Subcutaneous abdominal adipose tissue (tissue), 5 donors: ENCODE measurements around the gene GMDS.

Source experiments
- H3K27ac ChIP-seq: one replicate; pipeline ENCODE4 v1.7.0; 2013; ENCODE audit warnings: low read depth, mild to moderate bottlenecking, inconsistent platforms, low read length, moderate library complexity
- H3K27me3 ChIP-seq, 5 donors: one replicate each; pipeline ENCODE4 v1.7.0; 2013; ENCODE audit warnings: low read length in 5 of 5, inconsistent platforms in 1 of 5; ENCODE audit not compliant: control insufficient read depth in 5 of 5, insufficient read depth in 4 of 5
- H3K36me3 ChIP-seq, 5 donors: one replicate each; pipeline ENCODE4 v1.7.0; 2013; ENCODE audit warnings: low read length in 5 of 5; ENCODE audit not compliant: control insufficient read depth in 5 of 5, insufficient read depth in 5 of 5
- H3K4me1 ChIP-seq, 5 donors: one replicate each; pipeline ENCODE4 v1.7.0; 2013; ENCODE audit warnings: low read length in 5 of 5, mild to moderate bottlenecking in 3 of 5, moderate library complexity in 1 of 5; ENCODE audit not compliant: control insufficient read depth in 5 of 5, insufficient read depth in 5 of 5
- H3K4me3 ChIP-seq, 5 donors: one replicate each; pipeline ENCODE4 v1.7.0; 2013; ENCODE audit warnings: low read length in 5 of 5, low read depth in 1 of 5
- H3K9ac ChIP-seq, 5 donors: one replicate each; pipeline ENCODE4 v1.7.0; 2013; ENCODE audit warnings: low read length in 5 of 5, mild to moderate bottlenecking in 4 of 5, moderate library complexity in 3 of 5
- H3K9me3 ChIP-seq, 5 donors: one replicate each; pipeline ENCODE4 v1.7.0; 2013; ENCODE audit warnings: low read length in 5 of 5; ENCODE audit not compliant: control insufficient read depth in 5 of 5
- donor health status: healthy.
- donor health status: healthy.
- donor health status: healthy.
- donor health status: healthy.
- donor health status: healthy.

GMDS gene

DNA sequence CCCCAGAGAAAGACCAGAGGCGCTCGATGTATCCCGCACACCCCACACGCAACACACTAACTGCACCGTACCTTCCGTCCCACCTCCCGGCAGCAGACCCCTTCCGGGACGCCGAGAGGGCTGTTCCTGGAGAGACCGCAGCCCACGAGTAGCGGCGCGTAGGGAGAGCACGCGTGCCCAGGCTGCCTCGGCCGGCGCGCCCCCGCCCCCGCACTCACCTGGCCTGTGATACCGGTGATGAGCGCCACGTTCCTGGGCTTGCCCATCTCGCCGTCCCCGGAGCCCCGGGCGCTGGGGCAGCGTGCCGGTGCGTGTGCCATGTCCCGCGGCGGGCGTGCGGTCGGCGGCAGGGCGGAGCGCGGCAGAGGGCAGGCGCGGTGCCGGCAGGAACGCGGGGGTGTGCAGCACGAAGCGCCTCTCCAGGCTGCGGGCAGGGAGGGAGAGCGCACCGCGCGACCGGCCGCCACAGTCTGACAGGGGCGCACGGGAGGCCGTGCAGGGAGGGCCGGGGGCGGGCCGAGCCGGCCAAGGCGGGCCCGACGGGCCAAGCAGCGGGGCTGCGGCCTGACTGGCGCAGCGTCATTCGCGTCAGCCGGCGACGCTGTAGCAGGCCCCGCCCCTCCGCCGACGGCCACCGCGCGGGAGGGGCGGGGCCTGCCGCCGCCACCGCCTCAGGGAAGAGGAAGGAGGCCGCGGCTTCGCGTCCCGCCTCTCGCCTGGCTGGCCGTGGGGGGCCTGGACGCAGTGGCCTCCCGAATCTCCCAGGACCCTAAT lies at the start of gene GMDS:
Gene GMDS, minus strand, starts transcription at position 503 of the 774 bp plus-strand sequence.
- no peaks in the 10 kb centered on the region for H3K27me3 ChIP-seq
- no peaks in the 10 kb centered on the region for H3K9me3 ChIP-seq
- peak within 1 kb of the TSS; percentile 76 for H3K27ac ChIP-seq
- H3K9ac ChIP-seq: peak within 1 kb of the TSS; percentile 84 to 96 (median 93)
- H3K4me1 ChIP-seq: peaks cover 0 to 20% (median 17%) of the 10 kb centered on the region in 5 donors
- H3K4me3 ChIP-seq: peak within 1 kb of the TSS; percentile 90 to 97 (median 94)
- H3K36me3 ChIP-seq: peaks cover 0 to 13% (median 4%) of the 10 kb centered on the region in 5 donors

DNA sequence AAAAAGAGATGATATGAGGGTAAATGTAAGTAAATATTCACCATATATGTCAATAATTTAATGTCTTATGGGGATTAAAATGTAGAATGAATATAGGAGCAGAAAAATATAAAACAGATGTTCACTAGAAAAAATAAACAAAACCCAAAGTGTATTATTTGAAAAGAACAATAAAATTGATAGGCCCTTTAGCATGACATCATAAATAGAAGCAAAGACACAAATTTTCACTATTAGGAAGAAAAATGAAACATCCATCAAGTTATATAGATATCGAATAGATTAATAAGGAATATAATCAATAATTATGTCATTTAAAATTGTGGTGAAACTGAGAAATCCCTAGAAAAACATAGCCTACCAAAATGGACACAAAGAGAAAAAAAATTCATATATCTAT lies 40.1 kb upstream of the GMDS start:
- Histone ChIP-seq H3K4me1 (no peaks in the 10 kb centered on the region), H3K4me3 (no peak overlapping the region), H3K27me3 (no peaks in the 10 kb centered on the region), H3K36me3 (peaks cover 2 to 24% (median 4%) of the 10 kb centered on the region in 5 donors), H3K9me3 (peaks cover 0 to 8% (median under 1%) of the 10 kb centered on the region in 5 donors), H3K9ac (no peak overlapping the region), H3K27ac (no peak overlapping the region)

DNA sequence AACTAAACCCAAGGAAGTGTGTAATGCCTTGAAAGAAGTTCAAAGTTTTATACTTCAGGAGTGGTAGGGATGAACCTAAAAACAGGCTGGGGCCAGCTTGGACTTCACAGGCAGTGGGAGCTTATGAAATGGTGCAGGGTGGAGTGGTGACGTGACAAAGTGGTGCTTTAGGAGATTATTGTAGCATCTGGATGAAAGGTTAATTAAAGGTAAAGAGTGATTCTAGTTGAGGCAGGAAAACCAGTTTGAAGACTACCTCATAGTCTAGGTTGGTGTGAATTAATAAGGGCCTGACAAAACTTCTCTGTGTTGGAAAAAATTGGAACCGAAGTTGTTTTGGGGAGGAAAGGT lies 30.5 kb upstream of the GMDS start:
- Histone ChIP-seq H3K36me3 (peaks cover 9 to 27% (median 15%) of the 10 kb centered on the region in 5 donors), H3K4me1 (no peaks in the 10 kb centered on the region), H3K9ac (no peak overlapping the region), H3K27ac (no peak overlapping the region), H3K4me3 (no peak overlapping the region), H3K9me3 (peaks cover 0 to 16% (median 7%) of the 10 kb centered on the region in 5 donors), H3K27me3 (no peaks in the 10 kb centered on the region)

DNA sequence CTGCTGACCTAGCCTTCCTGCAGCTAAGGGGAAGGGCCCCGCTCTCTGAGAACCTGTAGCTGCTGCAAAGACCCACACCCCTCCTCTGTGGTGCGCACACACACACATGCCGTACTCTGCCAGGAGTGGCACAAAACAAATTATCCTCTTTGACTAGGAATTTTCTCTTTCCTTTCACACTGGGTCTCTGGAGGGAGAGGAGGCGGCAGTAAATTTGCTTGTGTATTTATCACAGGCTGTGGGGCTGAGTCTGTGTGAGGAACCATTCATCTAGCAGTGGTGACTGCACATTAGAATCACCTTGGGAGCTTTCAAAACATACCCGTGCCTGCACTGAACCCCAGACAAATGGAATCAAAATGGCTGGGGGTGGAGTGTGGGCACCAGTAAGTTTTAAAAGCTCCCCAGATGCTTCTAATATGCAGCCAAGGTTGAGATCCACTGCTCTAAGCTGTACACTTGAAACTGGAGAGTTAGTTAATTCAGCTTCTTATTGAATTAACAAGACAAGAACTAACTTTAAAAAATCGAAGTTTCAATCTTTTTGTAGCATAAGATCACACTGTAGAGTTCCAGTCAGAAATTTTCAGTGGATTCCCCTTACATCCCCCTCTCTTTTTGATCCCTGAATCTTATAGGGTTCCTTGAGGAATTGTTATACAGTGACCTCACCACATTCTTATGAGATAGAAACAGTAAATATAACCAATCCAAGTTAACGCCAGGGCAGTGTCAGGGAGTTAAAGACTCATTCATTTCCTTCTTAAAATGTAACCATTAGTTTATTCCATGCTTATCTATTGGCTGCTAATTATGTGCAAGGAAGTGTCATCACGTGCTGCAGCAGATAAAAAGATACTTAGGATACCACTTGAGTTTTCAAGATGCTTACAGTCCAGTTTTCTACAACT lies 29.8 kb upstream of the GMDS start:
- Histone ChIP-seq H3K27me3 (no peaks in the 10 kb centered on the region), H3K4me3 (no peak overlapping the region), H3K9ac (no peak overlapping the region), H3K4me1 (no peaks in the 10 kb centered on the region), H3K36me3 (peaks cover 4 to 30% (median 18%) of the 10 kb centered on the region in 5 donors), H3K9me3 (peaks cover 0 to 12% (median 1%) of the 10 kb centered on the region in 5 donors), H3K27ac (no peak overlapping the region)

DNA sequence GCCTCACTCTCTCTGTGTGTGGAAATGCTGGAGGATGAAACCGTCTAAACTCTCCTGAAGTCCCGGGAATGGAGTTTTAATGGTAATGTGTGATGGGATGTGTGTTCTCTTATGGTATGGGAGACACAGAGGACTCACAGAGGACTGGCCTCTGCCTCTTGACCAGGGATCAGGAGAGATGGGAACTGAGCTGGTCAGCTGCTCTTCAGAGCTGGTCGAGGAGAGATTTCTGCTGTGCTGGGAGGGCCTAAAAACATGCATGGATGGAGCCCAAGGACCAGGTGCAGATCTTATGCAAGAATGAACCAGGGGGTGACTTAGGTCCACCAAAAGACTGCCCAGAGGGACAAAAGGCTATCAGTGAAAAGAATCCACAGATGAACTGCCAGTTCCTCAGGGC lies 27.3 kb upstream of the GMDS start:
- no peaks in the 10 kb centered on the region for H3K27me3 ChIP-seq
- H3K9me3 ChIP-seq: no peaks in the 10 kb centered on the region
- H3K36me3 ChIP-seq: peaks cover 4 to 41% (median 22%) of the 10 kb centered on the region in 5 donors
- no peak overlapping the region for H3K4me3 ChIP-seq
- no peaks in the 10 kb centered on the region for H3K4me1 ChIP-seq
- H3K27ac ChIP-seq: no peak overlapping the region
- H3K9ac ChIP-seq: no peak overlapping the region

DNA sequence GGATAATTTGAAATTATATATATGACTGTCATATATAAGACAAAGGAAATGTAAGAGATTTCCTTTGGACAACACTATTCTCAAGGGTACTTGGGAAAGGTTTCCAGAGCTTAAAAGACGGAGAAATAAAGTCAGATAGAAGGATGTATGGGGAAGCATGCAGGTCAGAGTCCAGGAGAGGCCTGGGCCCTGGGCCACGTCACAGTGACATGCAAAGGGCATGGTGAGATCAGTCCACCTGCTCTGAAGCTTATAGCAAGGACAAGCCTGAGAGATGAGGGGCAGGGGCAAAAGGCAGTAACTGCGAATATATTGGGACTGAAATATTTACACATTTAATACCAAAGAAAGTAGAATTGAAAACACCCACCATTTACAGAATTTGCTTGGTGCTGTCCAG lies 24.6 kb upstream of the GMDS start:
- H3K9ac ChIP-seq: no peak overlapping the region
- H3K27ac ChIP-seq: no peak overlapping the region
- no peaks in the 10 kb centered on the region for H3K27me3 ChIP-seq
- peaks cover 4 to 52% (median 24%) of the 10 kb centered on the region in 5 donors for H3K36me3 ChIP-seq
- no peak overlapping the region for H3K4me3 ChIP-seq
- H3K9me3 ChIP-seq: no peaks in the 10 kb centered on the region
- no peaks in the 10 kb centered on the region for H3K4me1 ChIP-seq

DNA sequence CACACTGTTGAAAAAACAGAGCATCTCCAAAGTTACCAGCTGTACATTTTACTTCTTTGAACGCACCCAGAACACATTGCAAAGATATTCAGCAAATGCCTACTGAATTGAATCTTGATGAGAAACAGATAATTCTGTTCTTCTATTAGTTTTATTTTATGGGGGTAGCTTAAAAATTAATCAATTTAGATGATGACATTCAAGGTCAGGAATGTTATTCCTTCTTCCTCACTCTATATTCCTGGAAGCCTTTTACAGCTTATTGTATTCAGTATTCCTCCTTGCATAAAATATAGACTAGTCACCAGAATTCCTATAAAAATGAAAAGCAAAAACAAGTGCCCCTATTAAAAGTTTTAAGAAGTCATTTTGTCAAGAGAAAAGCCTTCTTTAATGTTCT lies 21.4 kb upstream of the GMDS start:
- H3K36me3 ChIP-seq: peaks cover 3 to 44% (median 19%) of the 10 kb centered on the region in 5 donors
- no peaks in the 10 kb centered on the region for H3K4me1 ChIP-seq
- no peak overlapping the region for H3K9ac ChIP-seq
- H3K4me3 ChIP-seq: no peak overlapping the region
- H3K27ac ChIP-seq: no peak overlapping the region
- no peaks in the 10 kb centered on the region for H3K9me3 ChIP-seq
- H3K27me3 ChIP-seq: no peaks in the 10 kb centered on the region

DNA sequence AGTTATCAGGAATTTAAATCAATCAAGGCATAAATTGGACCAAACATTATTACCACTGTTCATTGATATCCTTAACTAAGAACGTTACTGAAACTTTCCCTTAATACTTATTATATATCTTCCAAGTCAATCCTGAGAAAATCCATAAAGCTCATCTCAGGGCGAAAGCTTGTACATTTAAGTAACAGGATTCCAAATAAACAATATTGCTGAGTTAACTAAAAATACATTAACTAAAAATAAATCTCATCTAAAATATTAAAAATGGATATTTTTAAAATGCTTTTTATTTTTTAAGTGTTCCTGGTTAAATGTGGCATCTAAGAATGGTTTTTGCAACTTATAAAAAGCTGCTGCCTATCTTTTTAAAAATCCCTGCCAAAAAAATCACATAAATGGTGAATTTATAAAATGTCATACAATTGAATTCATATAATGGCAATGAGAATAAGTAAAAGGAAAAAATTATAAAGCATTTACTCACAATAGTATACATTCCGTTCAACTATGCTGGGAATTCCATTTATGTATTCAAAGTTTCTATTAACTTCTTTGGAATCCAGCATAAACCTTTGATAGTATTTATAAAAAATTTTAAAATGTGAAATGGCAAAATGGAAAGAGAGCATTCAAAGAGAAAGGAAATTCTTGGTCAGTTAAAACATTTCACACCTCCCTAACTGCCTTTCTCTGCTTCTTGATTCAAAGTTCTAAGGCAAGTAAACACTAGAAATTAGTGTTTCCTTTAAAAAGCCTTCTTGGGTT lies 20.8 kb upstream of the GMDS start:
- Histone ChIP-seq H3K4me1 (no peaks in the 10 kb centered on the region), H3K27ac (no peak overlapping the region), H3K36me3 (peaks cover 3 to 40% (median 18%) of the 10 kb centered on the region in 5 donors), H3K9ac (no peak overlapping the region), H3K4me3 (no peak overlapping the region), H3K27me3 (no peaks in the 10 kb centered on the region), H3K9me3 (no peaks in the 10 kb centered on the region)

DNA sequence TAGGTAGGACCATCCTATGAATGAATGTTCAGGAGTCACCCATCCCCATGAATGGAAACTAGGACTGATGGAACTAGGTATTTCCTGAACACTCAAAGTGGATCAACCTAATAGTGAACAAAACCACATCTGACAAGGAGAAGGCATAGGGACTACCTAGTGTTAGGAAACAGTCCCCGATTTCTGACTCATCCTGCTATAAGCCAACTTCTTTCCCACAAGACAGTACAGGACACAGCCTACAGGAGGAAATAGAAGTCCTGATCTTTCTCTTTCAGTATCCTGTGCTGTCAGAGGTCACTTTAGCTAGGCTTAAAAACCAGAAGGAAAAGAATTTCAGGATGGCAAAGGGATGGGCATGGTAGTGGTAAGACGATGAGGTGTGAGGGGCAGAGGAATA lies 19.5 kb upstream of the GMDS start:
- Histone ChIP-seq H3K9me3 (no peaks in the 10 kb centered on the region), H3K4me3 (no peak overlapping the region), H3K36me3 (peaks cover 3 to 31% (median 15%) of the 10 kb centered on the region in 5 donors), H3K27ac (no peak overlapping the region), H3K27me3 (no peaks in the 10 kb centered on the region), H3K4me1 (no peaks in the 10 kb centered on the region), H3K9ac (no peak overlapping the region)
